Fibroblast of upper back skin (primary cell): Measurements from ENCODE around the gene MRPL9.
"Not testable (repeated sequence)": the region's sequence is repeated elsewhere in the genome, so short reads cannot be mapped to it uniquely, and the experiment has no call there.

ENCODE experiments used
- DNase-seq: peaks from one replicate; pipeline ENCODE4 v3.0.0-alpha.2; 2013

MRPL9 gene

DNA sequence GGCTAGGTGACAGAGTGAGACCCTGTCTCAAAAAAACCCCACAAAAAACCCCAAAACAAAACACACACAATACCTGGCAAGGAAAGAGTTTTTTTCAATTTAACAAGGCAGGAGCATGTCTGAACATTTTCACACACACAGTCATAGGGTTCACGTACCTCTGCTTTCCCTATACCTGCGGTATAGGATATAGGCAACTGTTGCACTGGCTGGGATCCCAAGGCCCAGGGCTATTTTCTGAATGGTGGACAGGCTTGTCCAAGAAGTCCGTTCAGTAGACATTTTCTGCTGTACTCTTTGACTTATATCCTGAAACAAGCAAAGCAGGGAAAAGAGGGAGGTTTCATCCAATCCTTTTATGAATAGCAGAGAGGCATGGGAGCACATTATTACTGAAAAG is 19.4 kb upstream of the MRPL9 start:
- DNase-seq = no peak

DNA sequence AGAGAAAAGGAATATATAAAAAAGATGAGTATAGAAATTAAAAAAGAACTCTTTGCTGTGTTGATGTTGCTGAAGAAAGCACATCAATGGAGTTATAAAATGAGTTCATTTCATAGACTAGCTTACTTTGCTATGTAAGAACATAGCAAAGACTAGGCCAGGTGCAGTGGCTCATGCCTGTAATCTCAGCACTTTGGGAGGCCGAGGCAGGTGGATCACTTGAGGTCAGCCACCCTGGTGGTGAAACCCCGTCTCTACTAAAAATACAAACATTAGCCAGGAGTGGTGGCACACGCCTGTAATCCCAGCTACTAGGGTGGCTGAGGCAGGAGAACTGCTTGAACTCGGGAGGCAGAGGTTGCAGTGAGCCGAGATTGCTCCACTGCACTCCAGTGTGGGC is 18.7 kb upstream of the MRPL9 start:
- not testable (repeated sequence) for DNase-seq

DNA sequence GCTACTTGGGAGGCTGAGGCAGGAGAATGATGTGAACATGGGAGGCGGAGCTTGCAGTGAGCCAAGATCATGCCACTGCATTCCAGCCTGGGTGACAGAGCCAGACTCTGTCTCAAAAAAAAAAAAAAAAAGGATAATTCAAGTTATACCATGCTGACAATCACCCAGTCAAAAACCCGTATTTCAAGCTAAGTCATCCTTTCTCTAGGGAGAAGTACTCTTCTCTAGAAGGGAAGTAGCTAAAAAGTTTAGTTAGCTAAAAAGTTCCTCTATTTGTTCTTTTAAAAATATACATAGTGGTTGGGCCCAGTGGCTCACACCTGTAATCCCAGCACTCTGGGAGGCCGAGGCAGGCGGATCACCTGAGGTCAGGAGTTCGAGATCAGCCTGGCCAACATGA is 17.4 kb upstream of the MRPL9 start:
- not testable (repeated sequence) for DNase-seq

DNA sequence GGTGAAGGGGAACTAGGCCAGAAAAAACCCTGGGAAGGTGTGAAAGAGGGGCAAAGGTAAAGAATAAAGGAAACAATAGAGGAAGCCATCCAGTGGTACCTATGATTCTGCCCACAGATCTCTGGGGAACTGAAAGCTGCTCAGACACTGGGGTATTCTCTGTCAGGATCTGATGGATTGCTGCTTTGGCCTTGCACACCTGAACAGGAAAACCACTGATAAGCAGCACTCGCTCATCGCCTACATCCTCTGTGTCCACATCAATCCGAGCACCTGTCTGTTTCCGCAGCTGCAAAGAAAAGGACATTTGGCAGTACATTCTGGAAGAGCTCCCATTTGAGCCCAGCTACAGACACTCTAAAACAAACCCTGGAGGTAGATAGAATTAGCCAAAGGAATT is 16.6 kb upstream of the MRPL9 start:
- DNase-seq = no peak

DNA sequence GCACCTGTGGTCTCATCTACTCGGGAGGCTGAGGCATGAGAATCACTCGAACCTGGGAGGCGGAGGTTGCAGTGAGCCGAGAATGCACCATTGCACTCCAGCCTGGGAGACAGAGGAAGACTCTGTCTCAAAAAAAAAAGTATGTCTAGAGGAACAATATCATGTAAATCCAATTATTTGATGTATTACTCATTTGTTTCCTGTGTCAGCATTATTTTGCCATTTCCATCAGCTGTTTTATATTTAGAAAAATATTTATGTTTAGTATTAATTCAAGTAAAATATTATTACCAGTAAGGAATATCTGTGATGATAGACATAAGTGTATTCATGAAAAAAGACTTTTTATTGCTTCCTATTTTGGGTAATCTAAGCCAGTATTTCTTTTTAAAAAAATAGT is 14.0 kb upstream of the MRPL9 start:
- no peak for DNase-seq

DNA sequence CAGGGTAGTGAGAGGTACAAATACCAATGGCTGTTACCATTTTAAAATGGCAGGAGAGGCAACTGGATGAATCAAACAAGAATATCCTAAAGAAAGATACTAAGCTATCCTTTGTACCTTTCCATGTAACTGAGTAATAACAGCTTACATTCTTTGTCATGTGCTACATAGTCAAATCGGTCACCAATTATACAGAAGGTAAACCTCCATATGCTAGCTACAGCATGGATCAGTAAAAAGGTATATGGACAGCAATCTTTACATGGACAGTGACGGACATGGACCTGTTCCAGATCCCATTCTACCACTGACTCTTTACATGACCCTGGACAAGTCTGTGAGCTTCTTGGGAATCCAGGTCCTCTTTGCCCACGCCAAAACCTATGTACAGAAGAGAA is 13.4 kb upstream of the MRPL9 start:
- no peak for DNase-seq

DNA sequence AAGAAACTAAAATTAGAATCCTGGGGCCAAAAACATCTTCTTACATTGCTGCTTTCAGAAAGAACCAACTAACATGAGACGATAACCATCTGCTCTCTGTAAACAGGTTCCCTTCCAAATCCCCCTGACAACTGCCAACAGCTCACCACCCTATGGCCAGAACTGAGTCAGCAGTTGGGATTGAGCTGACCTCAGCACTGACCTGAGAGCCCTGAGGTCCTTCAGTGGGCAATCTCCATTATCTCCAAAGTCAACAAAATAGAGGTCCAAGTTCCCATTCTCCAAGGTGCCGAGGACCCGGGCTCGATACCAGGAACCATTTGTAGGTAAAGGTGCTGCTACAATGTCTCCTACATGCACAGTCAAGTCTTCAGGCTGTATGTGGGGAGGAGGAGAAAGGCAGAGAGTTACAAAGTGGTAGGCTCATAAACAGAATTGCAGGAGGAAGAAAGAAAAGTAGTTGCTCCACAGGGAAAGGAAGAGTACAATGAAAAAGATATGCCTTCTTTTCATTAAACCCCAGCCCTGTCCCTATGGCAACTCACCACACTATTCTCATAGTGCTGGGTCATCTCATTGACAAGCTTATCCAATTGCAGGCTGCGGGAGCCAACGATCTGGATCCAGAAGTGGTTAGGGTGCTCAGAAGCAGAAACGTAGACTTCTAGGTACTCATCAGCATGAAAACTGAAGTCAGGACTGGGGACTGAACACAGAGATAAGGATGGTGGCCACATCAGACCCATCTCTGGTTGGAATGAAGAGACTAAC is 12.8 kb upstream of the MRPL9 start:
- DNase-seq = no peak

DNA sequence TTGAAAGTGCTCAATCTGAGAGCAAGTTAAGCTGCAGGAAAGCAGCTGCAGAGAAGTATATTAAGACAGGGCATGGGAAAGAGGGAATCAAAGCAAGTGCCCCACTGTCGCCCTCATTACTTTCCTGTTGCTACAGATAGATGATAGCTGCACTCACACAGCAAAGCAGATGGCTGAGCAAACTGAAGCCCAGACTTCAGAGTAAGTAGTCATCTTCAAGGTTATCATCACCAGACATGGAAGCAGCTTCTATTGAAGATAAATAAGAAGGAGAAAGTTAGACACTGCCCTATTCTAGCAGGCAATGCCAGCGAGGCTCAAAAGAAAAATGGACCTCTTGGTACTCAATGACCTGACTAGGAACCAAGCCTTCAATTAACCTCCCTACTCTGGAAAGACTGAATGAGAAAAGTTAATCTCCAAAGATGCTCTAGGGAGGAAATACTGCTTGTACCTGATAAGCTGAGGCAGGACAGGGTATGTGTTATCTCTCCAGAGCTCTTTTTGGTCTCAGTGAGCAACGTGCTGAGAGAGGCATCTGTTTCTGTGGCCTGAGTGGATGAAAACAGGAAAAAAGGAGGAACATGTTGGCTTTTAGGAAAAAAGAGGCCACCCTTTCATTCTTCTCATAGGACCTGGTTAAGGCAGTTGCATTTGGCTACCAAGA is 11.1 kb upstream of the MRPL9 start:
- no peak for DNase-seq

DNA sequence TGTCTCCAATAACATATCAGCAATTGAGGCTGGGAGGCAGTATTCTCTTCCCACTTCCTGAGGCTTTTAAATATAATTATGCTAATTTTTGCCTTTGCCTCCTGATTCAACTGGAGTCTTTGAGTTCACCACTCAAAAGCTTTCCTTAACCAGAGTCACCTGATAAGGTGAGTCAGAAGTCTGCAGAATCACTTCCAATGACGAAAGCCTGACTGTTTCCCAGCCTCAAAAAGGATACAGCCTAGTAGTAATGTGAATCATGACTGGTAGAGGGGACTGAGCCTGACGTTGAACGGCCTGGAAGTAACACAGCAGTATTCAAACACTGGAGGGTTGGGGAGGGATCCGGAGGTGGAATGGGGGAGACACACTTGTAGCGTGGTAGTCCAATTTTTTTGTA is 10.4 kb upstream of the MRPL9 start:
- no peak for DNase-seq

DNA sequence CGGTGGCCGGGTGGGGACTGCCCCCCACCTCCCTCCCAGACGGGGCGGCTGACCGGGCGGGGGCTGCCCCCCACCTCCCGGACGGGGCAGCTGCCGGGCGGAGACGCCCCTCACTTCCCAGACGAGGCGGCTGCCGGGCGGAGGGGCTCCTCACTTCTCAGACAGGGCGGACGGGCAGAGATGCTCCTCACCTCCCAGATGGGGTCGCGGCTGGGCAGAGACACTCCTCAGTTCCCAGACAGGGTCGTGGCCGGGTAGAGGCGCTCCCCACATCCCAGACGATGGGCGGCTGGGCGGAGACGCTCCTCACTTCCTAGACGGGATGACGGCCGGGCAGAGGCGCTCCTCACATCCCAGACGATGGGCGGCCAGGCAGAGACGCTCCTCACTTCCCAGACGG is 6.0 kb upstream of the MRPL9 start:
- DNase-seq = not testable (repeated sequence)

DNA sequence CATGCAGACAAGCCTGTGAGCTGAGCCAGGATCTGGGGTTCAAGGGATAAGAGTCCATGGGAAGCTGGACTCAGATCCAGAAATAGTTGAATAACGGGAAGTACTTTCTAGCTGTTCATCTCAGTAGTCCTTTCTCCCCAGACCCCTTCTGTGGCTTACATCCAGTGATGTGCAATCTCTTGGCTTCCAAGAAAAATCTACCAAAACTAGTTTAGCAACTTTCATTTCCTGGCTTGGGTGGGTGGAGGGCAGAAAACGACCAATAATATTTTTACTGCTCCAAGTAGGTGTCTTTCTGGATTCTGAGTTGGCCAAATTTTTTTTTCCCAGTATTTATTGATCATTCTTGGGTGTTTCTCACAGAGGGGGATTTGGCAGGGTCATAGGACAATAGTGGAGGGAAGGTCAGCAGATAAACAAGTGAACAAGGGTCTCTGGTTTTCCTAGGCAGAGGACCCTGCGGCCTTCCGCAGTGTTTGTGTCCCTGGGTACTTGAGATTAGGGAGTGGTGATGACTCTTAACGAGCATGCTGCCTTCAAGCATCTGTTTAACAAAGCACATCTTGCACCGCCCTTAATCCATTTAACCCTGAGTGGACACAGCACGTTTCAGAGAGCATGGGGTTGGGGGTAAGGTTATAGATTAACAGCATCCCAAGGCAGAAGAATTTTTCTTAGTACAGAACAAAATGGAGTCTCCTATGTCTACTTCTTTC is 5.2 kb upstream of the MRPL9 start:
- DNase-seq = not testable (repeated sequence)

DNA sequence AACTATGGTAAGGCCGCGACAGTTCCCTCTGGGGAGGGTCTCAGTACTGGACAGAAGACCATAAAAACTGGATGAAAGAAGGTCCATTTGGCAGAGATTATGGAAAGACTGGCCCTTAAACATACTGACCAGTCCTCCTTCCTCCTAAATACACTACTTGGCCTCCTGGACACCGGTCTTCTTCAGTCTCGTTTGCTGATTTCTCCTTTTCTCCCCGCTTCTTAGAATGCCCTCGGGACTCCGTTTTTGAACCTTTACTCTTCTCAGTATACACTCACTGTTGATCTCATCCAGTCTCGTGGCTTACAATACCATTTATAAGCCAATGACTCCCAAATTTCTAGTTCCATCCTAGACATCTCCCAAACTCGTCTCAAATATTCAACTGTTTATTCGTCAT is 694 bp upstream of the MRPL9 start:
- no peak for DNase-seq

DNA sequence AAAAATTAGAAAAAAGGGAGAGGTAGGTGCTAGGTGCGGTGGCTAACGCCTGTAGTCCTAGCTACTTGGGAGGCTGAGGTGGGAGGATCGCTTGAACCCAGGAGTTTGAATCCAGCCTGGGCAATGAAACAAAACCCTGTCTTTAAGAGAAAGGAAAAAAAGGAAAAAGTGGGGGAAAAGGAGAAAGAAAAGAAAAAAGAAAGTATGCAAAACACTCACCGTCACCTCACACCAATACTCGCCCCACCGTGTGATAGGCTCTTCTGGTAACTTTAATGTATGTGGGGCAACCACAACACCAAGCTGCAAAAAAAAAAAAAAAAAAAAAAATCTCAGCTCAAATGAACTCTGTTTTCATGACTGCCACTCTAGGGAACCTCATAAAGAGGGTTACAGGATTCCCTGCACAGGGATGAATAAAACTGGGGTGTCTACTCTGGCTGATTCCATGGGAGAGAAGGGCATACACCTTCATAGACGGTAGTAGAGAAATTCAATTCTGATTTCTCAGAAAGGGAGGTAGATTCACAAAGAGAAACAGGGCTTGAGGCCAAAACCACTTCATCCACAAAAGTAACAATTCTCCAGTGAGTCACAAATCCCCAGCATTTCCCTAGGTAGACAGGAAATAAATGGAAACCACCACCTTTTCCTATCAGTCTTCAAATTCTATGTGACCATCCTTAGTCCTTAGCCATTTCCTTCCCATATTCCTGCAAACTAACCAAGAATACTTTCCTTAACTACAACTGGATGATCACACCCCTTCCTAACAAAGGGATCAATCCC is 2.5 kb downstream of the MRPL9 start:
- no peak for DNase-seq

DNA sequence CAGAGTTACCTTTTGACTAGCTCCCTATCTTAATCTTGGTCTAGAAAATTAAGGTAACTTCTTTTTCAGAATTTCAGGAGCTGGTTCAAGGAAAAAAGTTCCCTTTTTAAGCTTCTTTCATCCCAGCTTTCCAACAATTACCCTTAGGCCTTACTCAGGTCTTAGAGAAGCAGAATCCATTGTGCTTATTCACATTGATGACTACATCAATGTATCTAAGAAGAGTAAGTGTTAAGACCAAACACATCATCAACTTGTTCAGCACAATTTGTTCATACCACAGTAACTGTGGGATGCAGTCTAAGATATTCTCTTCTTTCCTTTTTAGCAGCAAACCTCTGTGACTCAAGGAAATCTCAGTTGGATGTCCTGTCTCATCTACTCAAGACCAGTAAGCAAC is 4.1 kb downstream of the MRPL9 start:
- no peak for DNase-seq

DNA sequence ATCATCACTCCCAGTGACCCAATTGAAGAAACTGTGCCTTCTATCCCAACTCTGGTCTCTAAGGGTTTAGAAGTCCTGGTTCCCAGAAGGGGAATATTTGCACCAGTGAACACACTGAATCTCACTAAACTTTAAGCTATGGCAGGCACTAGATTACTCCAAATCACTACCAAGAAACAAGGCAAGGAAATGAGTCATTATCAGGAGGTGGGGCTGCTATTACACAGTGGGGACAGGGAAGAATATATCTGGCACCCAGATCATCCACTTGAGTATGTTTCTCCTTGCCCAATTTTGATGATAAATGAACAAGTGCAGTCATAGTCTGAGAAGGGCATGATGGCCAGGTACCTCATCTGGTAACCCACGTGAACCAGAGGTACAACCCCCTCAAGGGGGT is 7.0 kb downstream of the MRPL9 start:
- no peak for DNase-seq

DNA sequence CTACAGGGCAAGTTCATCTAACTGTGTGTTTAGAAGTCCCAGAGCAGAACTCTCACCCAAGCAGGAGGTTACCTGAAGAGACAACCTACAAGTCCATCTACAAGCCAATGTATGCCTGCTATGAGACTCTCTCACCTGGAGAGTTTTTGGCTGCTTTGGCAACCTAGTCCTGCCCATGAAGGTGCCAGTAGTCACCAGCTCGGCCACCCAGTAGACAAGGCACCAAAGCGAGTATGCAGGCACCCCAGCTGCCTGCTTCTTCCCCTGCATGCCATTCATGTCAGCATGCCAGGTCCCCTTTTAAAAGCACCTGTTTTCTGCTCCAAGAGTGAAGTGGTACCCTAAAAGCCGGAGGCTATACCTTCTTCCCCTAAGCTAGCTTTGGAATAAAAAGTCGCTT is 21.8 kb downstream of the MRPL9 start:
- no peak for DNase-seq

DNA sequence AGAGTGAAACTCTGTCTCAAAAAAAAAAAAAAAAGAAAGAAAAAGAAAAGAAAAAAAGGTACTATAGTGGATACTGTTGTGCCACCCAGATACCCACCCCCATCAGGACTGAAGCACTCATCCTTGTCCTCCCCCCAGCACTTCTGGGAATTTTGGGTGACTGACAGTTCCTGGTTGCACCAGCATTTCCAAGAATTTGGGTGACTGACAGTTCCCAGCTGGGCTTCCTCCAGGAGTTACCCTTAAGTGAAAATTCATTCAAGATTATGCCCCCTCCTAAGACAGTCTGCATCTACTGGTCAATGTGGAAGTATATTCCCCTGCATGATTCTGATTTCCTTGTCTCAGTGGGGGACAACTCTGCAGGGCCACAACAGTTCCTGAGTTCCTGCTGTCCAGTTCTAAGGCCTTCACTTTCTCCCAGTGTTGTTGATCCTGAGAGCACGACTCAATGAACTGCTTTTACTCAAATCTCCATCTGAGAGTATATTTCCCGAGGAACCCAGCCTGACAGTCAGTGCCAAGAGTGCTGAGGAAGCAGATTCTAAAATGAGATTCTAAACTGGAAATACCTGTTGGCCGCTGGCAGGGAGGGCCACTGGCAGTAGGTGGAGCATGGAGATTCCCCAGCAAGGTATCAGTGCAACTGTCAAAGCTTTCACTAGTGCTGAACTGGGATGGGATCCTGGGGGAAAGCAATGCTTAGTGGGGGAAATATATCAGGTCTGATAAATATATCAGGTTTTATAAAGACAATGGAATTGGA is 23.5 kb downstream of the MRPL9 start:
- DNase-seq = no peak

DNA sequence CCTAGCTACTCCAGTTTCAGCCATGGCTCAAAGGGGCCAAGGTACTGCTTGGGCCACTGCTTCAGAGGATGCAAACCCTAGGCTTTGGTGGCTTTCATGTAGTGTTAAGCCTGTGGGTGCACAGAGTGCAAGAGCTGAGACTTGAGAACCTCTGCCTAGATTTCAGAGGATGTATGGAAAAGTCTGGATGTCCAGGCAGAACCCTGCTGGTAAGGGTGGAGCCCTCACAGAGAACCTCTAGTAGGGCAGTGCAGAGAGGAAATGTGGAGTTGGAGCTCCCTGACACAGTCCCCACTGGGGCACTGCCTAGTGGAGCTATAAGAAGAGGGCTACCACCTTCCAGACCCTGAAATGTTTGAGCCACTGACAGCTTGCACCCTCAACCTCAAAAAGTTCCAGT is 25.8 kb downstream of the MRPL9 start:
- DNase-seq = no peak

DNA sequence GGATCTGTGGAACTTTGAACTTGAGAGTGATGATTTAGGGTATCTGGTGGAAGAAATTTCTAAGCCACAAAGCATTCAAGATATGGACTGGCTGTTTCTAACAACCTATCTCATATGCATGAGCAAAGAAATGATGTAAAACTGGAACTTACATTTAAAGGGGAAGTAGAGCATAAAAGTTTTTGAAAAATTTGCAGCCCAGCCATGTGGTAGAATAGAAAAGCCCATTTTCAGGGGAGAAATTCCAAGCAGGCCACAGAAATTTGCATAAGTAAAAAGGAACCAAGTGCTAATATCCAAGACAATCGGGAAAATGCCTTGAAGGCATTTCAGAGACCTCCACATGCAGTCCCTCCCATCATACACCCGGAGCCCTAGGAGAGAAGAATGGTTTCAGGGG is 26.3 kb downstream of the MRPL9 start:
- DNase-seq = no peak

DNA sequence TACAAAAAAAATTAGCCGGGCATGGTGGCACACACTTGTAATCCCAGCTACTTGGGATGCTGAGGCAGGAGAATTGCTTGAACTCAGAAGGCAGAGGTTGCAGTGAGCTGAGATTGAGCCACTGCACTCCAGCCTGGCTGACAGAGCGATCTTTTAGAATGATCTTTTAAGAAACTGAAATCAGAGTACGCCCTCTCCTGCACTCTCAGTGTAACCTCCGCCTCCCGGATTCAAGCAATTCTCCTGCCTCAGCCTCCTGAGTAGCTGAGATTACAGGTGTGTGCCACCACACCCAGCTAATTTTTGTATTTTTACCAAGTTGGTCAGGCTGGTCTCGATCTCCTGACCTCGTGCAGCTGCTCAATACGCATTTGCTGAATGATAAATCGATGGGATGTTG is 29.3 kb downstream of the MRPL9 start:
- DNase-seq = not testable (repeated sequence)

DNA sequence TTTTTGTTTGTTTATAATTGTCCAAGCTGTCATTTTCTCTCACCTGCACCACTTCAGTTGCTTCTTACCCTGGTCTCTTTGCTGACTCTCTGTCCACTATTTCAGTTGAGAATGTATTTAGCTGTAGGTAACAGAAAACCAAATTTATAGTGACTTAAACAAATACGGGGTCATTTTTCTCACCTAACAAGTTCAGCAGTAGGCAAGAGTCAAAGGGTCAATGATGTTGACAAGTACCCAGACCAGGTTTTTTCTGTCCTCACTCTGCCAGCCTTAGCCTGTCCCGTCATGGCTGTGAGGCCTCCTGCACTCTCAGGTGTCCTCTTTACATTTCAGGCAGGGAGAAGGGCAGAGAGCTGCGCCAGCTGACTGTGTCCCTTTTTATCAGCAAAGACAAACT is 30.2 kb downstream of the MRPL9 start:
- no peak for DNase-seq

DNA sequence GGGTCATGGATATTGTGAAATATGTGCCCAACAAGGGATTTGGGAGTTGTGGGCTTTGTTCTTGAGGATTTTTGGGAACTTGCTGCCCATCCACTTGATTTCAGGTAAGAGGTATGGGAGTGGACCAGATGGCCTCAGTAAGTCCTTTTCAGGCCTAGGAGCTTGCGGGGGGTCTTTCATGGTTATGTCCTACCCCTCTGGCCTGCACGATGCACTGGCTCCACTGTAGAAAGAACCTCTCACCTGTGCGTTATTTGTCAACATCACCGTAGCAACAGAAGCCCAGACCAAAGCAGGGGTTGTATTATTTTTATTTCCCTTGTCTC is 33.4 kb downstream of the MRPL9 start:
- DNase-seq = no peak
